ENCODE results near the gene TTC39C.

GRCh38 chr18:24026457-24026856 lies 11.9 kb downstream of the TTC39C start:
- no peak for TF ChIP-seq TCF12 (IDR thresholded peaks at IDR 0.05; ENCODE audit: low read depth)
- no peak for TF ChIP-seq YY1 (IDR thresholded peaks at IDR 0.05; ENCODE audit: low read depth)
- TF ChIP-seq CEBPB (IDR thresholded peaks at IDR 0.05): no peak
- no peak for TF ChIP-seq ZBTB7A (IDR thresholded peaks at IDR 0.05; ENCODE audit: low read depth)
- TF ChIP-seq RAD21 (IDR thresholded peaks at IDR 0.05; ENCODE audit: low read depth): no peak
- no peak for TF ChIP-seq EP300 (IDR thresholded peaks at IDR 0.05; ENCODE audit: borderline replicate concordance)
- no peak for TF ChIP-seq TAF1 (IDR thresholded peaks at IDR 0.05; ENCODE audit: low read depth)
- TF ChIP-seq REST (IDR thresholded peaks at IDR 0.05; ENCODE audit: low read depth): no peak
- TF ChIP-seq MAX (IDR thresholded peaks at IDR 0.05): no peak
- TF ChIP-seq FOXM1 (IDR thresholded peaks at IDR 0.05; ENCODE audit: borderline replicate concordance, low read depth): no peak
- TF ChIP-seq TEAD4 (IDR thresholded peaks at IDR 0.05): no peak
- no peak for TF ChIP-seq USF1 (IDR thresholded peaks at IDR 0.05)
- no peak for TF ChIP-seq EGR1 (IDR thresholded peaks at IDR 0.05)

All from Ishikawa (cell line).